Coronary artery (tissue), 2 donors: ENCODE data around the gene CIITA.
A peak's percentile ranks its signal among the peaks of the same experiment; 100 is the strongest.

Experiments
- DNase-seq: peaks from one replicate; pipeline ENCODE4 v3.0.0-alpha.2; 2017; ENCODE audit warnings: low spot score
- H3K27ac ChIP-seq, 2 donors: fragments of 200-600 bp; sonication (generic); one replicate each; pipeline ENCODE4 v1.5.1; 2016 to 2019
- H3K4me3 ChIP-seq: fragments of 200-600 bp; sonication (generic); 2 replicates; pipeline ENCODE4 v1.5.1; 2016; ENCODE audit warnings: mild to moderate bottlenecking, moderate library complexity
- TF ChIP-seq, protein P1 (sequence below): fragments of 200-600 bp; sonication (generic); IDR thresholded peaks from one replicate; pipeline ENCODE4 v1.5.1; 2019; ENCODE audit warnings: antibody characterized with exemption

Gene CIITA

DNA sequence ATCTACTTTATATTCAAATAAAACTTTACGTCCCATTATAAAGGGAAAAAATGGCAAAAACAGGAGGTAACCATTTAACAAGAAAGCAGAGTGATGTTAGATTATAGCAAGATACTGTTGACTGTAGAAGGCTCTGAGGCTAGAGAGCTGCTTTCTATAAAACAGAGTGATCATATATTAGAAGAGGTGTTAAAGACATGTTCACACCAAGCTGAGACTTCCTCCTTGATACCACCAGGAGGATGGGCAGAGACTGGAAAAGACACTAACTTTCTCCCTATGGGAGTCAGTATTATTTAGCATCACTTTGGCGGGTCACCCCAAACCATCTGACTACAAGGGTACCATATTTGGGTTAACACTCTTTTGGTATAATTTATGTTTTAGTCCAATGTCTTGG is 687 bp upstream of the CIITA start:
- DNase-seq = no peak
- no peak overlapping the region for H3K27ac ChIP-seq

DNA sequence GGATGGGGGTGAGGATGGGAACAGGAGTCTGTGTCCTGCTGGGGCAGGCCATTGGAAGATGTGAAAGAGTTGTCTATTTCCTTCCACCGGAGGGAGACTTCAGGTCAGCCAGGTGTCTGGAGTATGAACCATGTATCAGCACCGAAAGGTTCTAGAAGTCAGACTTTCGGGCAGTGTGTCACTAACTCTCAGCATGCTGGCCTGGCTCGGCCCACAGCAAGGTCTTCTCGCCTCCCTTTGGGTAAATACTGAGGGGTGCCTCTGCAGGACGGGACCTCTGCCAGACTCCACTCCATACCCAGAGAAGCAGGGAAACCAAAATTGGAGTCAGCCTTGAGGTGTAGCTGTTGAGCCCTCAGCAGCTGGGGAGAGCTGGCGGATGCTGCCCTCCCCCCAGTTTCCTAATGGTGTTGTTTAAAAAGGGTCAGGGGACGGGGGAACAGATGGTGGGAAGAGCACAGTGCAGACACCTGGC is 507 bp downstream of the CIITA start:
- TF ChIP-seq, protein P1, sequence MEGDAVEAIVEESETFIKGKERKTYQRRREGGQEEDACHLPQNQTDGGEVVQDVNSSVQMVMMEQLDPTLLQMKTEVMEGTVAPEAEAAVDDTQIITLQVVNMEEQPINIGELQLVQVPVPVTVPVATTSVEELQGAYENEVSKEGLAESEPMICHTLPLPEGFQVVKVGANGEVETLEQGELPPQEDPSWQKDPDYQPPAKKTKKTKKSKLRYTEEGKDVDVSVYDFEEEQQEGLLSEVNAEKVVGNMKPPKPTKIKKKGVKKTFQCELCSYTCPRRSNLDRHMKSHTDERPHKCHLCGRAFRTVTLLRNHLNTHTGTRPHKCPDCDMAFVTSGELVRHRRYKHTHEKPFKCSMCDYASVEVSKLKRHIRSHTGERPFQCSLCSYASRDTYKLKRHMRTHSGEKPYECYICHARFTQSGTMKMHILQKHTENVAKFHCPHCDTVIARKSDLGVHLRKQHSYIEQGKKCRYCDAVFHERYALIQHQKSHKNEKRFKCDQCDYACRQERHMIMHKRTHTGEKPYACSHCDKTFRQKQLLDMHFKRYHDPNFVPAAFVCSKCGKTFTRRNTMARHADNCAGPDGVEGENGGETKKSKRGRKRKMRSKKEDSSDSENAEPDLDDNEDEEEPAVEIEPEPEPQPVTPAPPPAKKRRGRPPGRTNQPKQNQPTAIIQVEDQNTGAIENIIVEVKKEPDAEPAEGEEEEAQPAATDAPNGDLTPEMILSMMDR = no peak
- peak overlapping the region in 1 of 2 donors; percentile 54 for H3K27ac ChIP-seq
- no peak for DNase-seq
- H3K4me3 ChIP-seq = peak overlapping the region; percentile 40

More for the DNA sequence above, 687 bp upstream of the CIITA start:
- H3K4me3 ChIP-seq = no peak overlapping the region
- TF ChIP-seq, protein P1 = no peak

DNA sequence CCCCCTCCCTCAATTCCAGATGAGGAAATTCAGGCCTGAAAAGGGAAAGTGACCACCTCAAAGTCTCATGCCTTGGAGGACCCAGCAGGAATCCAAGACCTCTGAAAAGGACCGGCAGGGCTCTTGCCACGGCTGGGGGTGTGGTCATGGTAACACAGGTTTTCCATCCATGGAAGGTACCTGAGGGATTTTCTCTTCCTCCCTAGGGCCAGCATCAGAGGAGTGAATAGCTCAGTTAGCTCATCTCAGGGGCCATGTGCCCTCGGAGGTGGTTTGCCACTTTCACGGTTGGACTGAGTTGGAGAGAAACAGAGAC is 1.3 kb downstream of the CIITA start:
- peak overlapping the region; percentile 81 for H3K4me3 ChIP-seq
- TF ChIP-seq, protein P1 = no peak
- DNase-seq = no peak
- H3K27ac ChIP-seq = peak overlapping the region in 1 of 2 donors; percentile 59

DNA sequence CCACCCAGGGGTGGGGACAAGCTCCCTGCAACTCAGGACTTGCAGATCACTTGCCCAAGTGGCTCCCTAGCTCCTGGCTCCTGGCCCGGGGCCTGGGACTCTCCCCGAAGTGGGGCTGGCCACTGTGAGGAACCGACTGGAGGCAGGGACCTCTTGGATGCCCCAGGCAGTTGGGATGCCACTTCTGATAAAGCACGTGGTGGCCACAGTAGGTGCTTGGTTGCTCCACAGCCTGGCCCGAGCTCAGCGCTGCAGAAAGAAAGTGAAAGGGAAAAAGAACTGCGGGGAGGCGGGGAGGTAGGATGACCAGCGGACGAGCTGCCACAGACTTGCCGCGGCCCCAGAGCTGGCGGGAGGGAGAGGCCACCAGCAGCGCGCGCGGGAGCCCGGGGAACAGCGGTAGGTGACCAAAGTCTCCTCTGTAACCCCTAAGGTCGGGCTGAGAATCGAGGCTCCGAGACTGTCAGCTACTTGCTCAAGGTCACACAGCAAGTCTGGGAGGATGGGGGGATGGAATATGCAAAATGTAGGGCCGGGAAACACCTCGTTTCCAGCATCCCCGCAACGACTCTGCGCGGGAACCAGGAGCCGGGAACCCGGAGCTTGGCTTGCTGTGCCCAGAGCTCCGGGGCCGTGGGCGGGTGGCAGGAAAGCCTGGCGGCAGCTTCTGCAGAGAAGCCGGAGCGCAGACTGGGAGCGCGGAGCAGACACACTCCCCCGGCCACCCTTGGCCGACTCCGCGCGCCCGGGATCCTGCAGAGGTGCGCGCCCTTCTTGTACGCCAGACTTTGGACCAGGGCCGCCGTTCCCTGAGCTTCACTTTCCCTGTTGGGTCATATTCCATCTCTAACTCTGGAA is 1.9 kb downstream of the CIITA start:
- H3K27ac ChIP-seq = peak overlapping the region in 1 of 2 donors; percentile 59
- TF ChIP-seq, protein P1 = no peak

DNA sequence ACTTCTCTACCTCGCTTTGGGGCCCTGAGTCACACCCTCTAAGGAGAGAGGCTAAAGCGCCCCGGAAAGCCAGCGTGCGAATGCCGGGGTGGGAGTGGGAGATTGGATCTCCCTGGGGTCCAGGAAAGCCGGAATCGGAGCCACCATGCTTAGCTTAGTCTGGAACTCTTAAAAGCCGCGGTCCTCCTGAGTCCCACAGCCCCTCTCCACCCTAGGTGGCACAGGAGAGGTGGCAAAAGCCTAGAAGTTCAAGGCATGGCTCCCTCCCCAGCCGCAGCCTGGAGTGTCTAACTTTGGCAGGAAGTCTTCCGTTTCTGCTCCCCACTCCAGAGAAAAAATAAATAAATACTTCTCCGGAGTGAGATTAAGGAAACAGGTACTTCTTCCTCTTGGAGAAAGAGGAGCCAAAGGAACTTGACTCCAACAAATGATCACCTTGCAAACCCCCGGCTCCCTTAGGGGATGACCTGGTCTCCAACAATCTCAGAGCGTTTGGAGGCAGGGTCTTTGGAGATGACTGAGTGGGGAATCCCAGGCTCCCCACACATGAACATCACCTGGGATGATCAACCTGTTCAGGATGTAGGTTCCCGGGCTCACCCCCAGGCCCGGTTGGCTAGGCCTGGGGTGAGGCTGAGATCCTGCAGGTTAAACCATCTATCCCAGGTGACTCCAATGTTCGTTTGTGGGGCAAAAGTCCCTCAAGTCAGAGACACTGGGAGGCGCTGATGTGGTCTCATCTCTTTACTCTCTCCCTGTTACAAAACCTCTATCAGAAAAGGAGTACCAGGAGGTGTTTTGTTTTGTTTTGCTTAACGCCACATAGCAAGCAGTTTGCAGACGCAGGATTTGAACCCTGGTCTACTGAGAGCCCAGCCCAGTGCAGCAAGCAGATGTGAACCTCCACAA is 2.9 kb downstream of the CIITA start:
- peak overlapping the region in 1 of 2 donors; percentile 59 for H3K27ac ChIP-seq
- TF ChIP-seq, protein P1 = no peak
- peak overlapping the region; percentile 81 for H3K4me3 ChIP-seq
- no peak for DNase-seq

More for the DNA sequence above, 1.9 kb downstream of the CIITA start:
- DNase-seq = no peak
- H3K4me3 ChIP-seq = peak overlapping the region; percentile 81

DNA sequence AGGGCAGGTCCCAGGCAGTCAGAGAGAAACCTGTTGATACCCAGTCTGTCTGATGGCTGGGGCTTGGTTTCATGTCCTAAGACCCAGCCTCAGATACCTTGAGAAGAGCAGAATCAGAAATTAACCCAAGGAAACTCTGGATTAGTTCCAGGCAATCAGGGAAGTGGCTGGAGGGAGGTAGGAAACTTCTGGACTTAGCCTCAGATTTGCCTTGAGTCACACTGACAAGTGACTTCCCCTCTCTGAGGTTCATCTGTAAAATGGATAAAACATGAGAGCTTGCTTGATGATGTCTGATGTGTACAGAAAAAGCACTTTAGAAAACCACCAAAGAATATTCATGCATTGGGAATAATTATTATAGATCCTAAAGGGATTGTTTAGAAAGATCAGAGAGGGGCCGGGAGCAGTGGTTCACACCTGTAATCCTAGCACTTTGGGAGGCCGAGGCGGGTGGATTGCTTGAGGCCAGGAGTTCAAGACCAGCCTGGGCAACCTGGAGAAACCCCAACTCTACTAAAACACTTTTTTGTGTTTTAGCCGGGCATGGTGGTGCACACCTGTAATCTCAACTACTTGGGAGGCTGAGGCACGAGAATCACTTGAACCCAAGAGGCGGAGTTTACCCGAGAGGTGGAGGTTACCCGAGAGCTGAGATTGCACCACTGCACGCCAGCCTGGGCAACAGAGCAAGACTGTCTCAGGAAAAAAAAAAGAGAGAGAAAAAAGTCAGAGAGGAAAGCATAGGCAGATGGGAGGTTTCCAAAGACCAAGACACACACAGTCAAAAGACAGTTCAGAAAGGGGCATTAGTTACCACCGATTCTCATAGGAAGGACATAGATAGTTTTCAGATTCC is 3.8 kb downstream of the CIITA start:
- Histone ChIP-seq H3K27ac (no peak overlapping the region), H3K4me3 (no peak overlapping the region)
- TF ChIP-seq, protein P1 = no peak
- no peak for DNase-seq
